GM23338 (cell line): ENCODE results near the gene CHMP3. TPM values are rescaled to one million over a fixed set of nuclear protein-coding genes. Genes with fewer than 3 reads are reported as not detected.

Experiments
- ATAC-seq: fragments of 200-7000 bp; cut with Tn5 transposase; 3 replicates; pipeline ENCODE4 v1.9.1; 2020
- DNase-seq: peaks from one replicate; pipeline ENCODE4 v3.0.0-alpha.2; 2015; ENCODE audit warnings: low spot score
- H2AFZ ChIP-seq: fragments of 200-600 bp; sonication (generic); 2 replicates; pipeline ENCODE4 v1.8.0; 2016; ENCODE audit warnings: antibody characterized with exemption, mild to moderate bottlenecking, moderate library complexity
- H3F3A ChIP-seq: fragments of 200-600 bp; sonication (generic); replicated peaks from 2 replicates; pipeline ENCODE4 v1.8.0; 2017; ENCODE audit warnings: antibody characterized with exemption, mixed run types, low read depth
- H3K27ac ChIP-seq: fragments of 200-600 bp; sonication (generic); 2 replicates; pipeline ENCODE4 v1.6.1; 2016; ENCODE audit warnings: low read depth
- H3K27me3 ChIP-seq: fragments of 200-600 bp; sonication (generic); 2 replicates; pipeline ENCODE4 v1.8.0; 2016; ENCODE audit warnings: mild to moderate bottlenecking, mixed run types, moderate library complexity; ENCODE audit not compliant: insufficient read depth
- H3K36me3 ChIP-seq: fragments of 200-600 bp; sonication (generic); 2 replicates; pipeline ENCODE4 v1.8.0; 2016; ENCODE audit warnings: mild to moderate bottlenecking; ENCODE audit not compliant: insufficient read depth
- H3K4me1 ChIP-seq: fragments of 200-600 bp; sonication (generic); 2 replicates; pipeline ENCODE4 v1.8.0; 2016; ENCODE audit warnings: mild to moderate bottlenecking, moderate library complexity; ENCODE audit not compliant: insufficient read depth
- H3K4me2 ChIP-seq: fragments of 200-600 bp; sonication (generic); 2 replicates; pipeline ENCODE4 v1.7.1; 2017; ENCODE audit warnings: mixed run types
- H3K4me3 ChIP-seq: fragments of 200-600 bp; sonication (generic); 2 replicates; pipeline ENCODE4 v1.6.1; 2016; ENCODE audit warnings: mixed run types
- H3K79me2 ChIP-seq: fragments of 200-600 bp; sonication (generic); replicated peaks from 2 replicates; pipeline ENCODE4 v1.8.0; 2017; ENCODE audit warnings: mild to moderate bottlenecking; ENCODE audit not compliant: insufficient read depth
- H3K9me2 ChIP-seq: fragments of 200-600 bp; sonication (generic); 2 replicates; pipeline ENCODE4 v1.8.0; 2017; ENCODE audit not compliant: insufficient read depth
- H4K20me1 ChIP-seq: fragments of 200-600 bp; sonication (generic); replicated peaks from 2 replicates; pipeline ENCODE4 v1.8.0; 2017; ENCODE audit warnings: mild to moderate bottlenecking; ENCODE audit not compliant: insufficient read depth
- H3K27ac Mint-ChIP-seq: 2 replicates; pipeline ENCODE4 v1.8.0; 2020; ENCODE audit warnings: inconsistent platforms, mild to moderate bottlenecking, moderate library complexity, mixed read lengths
- H3K27me3 Mint-ChIP-seq: 3 replicates; pipeline ENCODE4 v1.8.0; 2022; ENCODE audit warnings: low read depth, mild to moderate bottlenecking, moderate library complexity, mixed read lengths, inconsistent platforms; ENCODE audit not compliant: insufficient read depth, poor library complexity
- H3K36me3 Mint-ChIP-seq: 3 replicates; pipeline ENCODE4 v1.8.0; 2021; ENCODE audit warnings: low read depth, mild to moderate bottlenecking, inconsistent platforms, moderate library complexity, mixed read lengths
- H3K4me1 Mint-ChIP-seq: 3 replicates; pipeline ENCODE4 v1.8.0; 2020; ENCODE audit warnings: mild to moderate bottlenecking, inconsistent platforms, mixed read lengths
- H3K4me3 Mint-ChIP-seq: 3 replicates; pipeline ENCODE4 v1.8.0; 2021; ENCODE audit warnings: moderate library complexity, mild to moderate bottlenecking, inconsistent platforms, mixed read lengths
- H3K9me3 Mint-ChIP-seq: 3 replicates; pipeline ENCODE4 v1.8.0; 2020; ENCODE audit warnings: moderate library complexity, mild to moderate bottlenecking, inconsistent platforms, mixed read lengths
- CREB1 ChIP-seq: fragments of 250-450 bp; sonication (Bioruptor Pico); IDR thresholded peaks from 2 replicates; pipeline ENCODE4 v1.5.0; 2020; ENCODE audit warnings: low read depth, mild to moderate bottlenecking, moderate library complexity
- EZH2 ChIP-seq: fragments of 200-600 bp; sonication (generic); IDR thresholded peaks from one replicate; pipeline ENCODE4 v1.8.0; 2017; ENCODE audit warnings: antibody characterized with exemption, mild to moderate bottlenecking, low read depth; ENCODE audit not compliant: unreplicated experiment
- EZH2phosphoT487 ChIP-seq: fragments of 200-600 bp; sonication (generic); IDR thresholded peaks from one replicate; pipeline ENCODE4 v1.8.1; 2018; ENCODE audit warnings: antibody characterized with exemption; ENCODE audit not compliant: unreplicated experiment
- POLR2AphosphoS5 ChIP-seq: IDR thresholded peaks from 2 replicates; pipeline ENCODE4 v1.6.1; 2016; ENCODE audit warnings: antibody characterized with exemption, low read depth
- STAT1 ChIP-seq: IDR thresholded peaks from one replicate; pipeline ENCODE4 v1.6.1; 2016; ENCODE audit warnings: antibody characterized with exemption; ENCODE audit not compliant: unreplicated experiment
- ZNF114 ChIP-seq: fragments of 250-450 bp; sonication (Bioruptor Pico); IDR thresholded peaks from 2 replicates; pipeline ENCODE4 v1.5.0; 2020; ENCODE audit warnings: mild to moderate bottlenecking, moderate library complexity
- ZNF331 ChIP-seq: fragments of 250-450 bp; sonication (Bioruptor Pico); IDR thresholded peaks from 2 replicates; pipeline ENCODE4 v1.5.0; 2020; ENCODE audit warnings: low read depth, mild to moderate bottlenecking, moderate library complexity
- polyA plus RNA-seq: library from polyadenylated mRNA; unstranded; fragments of >200 nt; fragmentation: Nextera tagmentation; extraction: Ambion mirVana; gene quantifications from 2 replicates; pipeline ENCODE4 v1.2.1, GENCODE V29; 2016
- total RNA-seq: library from RNA; depleted of rRNA; stranded (reverse); fragments of >200 nt; shearing (Covaris generic); gene quantifications from 2 replicates; pipeline ENCODE4 v1.2.3, GENCODE V29; 2014
- TF ChIP-seq, protein P1 (sequence below): IDR thresholded peaks from 2 replicates; pipeline ENCODE4 v1.6.1; 2016; ENCODE audit warnings: antibody characterized with exemption
- TF ChIP-seq, protein P2 (sequence below): fragments of 250-450 bp; sonication (Bioruptor Pico); IDR thresholded peaks from 2 replicates; pipeline ENCODE4 v1.5.0; 2020; ENCODE audit warnings: mild to moderate bottlenecking, moderate library complexity

The CHMP3 gene
- total and polyA plus RNA-seq, 2 experiments from 2014 or later, result 15.5 to 15.6 TPM

DNA sequence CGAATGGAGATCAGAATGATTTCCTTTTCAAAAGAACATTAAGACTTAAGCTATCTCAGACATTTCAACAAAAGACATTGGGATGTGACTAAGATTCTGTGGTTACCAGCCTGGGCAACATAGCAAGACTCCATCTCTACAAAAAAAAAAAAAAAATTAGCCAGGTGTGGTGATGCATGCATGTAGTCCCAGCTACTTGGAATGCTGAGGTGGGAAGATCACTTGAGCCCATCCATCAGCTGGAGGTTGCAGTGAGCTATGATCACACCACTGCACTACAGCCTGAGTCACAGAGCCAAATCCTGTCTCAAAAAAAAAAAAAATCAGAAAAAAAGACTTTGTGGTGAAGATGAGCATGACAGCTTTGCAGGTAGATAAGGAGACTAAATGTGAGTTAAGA, 47.6 kb upstream of the CHMP3 start:
- ATAC-seq (no peak), DNase-seq (no peak)
- Mint-ChIP-seq H3K36me3 (0 out of 3 replicates have a peak, but pooled peaks cover 5% of the 10 kb centered on the region), H3K27me3 (no peaks in the 10 kb centered on the region), H3K4me1 (no peaks in the 10 kb centered on the region), H3K9me3 (no peaks in the 10 kb centered on the region), H3K4me3 (no peak overlapping the region), H3K27ac (no peak overlapping the region)
- Histone ChIP-seq H2AFZ (no peak overlapping the region), H3K9me2 (no peaks in the 10 kb centered on the region), H3K36me3 (no peaks in the 10 kb centered on the region), H3K27me3 (no peaks in the 10 kb centered on the region), H3K4me3 (no peak overlapping the region), H3K4me2 (no peak overlapping the region), H4K20me1 (no peaks in the 10 kb centered on the region), H3K27ac (no peak overlapping the region), H3F3A (no peaks in the 10 kb centered on the region), H3K4me1 (no peaks in the 10 kb centered on the region), H3K79me2 (no peaks in the 10 kb centered on the region)
- TF ChIP-seq EZH2 (no peak), CREB1 (CRISPR knock-in tag) (no peak), EZH2phosphoT487 (no peak)
- TF ChIP-seq, protein P1, sequence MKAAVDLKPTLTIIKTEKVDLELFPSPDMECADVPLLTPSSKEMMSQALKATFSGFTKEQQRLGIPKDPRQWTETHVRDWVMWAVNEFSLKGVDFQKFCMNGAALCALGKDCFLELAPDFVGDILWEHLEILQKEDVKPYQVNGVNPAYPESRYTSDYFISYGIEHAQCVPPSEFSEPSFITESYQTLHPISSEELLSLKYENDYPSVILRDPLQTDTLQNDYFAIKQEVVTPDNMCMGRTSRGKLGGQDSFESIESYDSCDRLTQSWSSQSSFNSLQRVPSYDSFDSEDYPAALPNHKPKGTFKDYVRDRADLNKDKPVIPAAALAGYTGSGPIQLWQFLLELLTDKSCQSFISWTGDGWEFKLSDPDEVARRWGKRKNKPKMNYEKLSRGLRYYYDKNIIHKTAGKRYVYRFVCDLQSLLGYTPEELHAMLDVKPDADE, result no peak

DNA sequence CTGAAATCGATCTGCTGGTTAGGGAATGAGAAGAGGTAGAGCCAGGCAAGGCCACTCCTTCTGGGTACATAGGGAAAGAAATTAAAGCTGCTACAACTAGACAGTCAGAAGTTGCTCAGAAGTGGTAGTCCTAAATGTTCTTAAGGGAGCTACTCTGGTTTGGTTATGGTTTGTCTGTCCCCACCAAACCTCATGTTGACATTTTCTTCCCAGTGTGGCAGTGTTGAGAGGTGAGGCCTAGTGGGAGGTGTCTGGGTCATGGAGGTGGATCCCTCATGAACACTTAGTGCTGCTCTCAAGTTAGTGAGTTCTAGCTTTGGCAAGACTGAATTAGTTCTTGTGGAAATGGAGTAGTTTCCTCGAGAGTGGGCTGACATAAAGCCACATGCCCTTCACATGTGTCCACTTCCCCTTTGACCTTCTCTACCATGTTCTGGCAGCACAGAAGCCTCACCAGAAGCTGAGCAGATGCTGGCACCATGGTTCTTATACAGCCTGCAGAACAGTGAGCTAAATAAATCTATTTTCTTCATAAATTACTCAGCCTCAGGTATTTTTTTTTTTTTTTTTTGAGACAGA, 45.7 kb upstream of the CHMP3 start:
- Mint-ChIP-seq H3K4me1 (no peaks in the 10 kb centered on the region), H3K27me3 (no peaks in the 10 kb centered on the region), H3K27ac (no peak overlapping the region), H3K9me3 (no peaks in the 10 kb centered on the region), H3K36me3 (0 out of 3 replicates have a peak, but pooled peaks cover 3% of the 10 kb centered on the region), H3K4me3 (no peak overlapping the region)
- H3K27me3 ChIP-seq, result no peaks in the 10 kb centered on the region
- no peak for TF ChIP-seq POLR2AphosphoS5
- no peak for TF ChIP-seq STAT1
- TF ChIP-seq ZNF331 (CRISPR knock-in tag), result no peak
- no peak for TF ChIP-seq EZH2
- no peak for TF ChIP-seq ZNF114
- TF ChIP-seq EZH2phosphoT487, result no peak
- H3K36me3 ChIP-seq, result no peaks in the 10 kb centered on the region
- no peaks in the 10 kb centered on the region for H3K4me1 ChIP-seq
- no peak overlapping the region for H2AFZ ChIP-seq
- DNase-seq (no peak), ATAC-seq (no peak)
- H4K20me1 ChIP-seq, result no peaks in the 10 kb centered on the region
- no peak overlapping the region for H3K4me3 ChIP-seq
- no peaks in the 10 kb centered on the region for H3K79me2 ChIP-seq
- no peaks in the 10 kb centered on the region for H3K9me2 ChIP-seq
- H3K27ac ChIP-seq, result no peak overlapping the region
- H3K4me2 ChIP-seq, result no peak overlapping the region
- no peaks in the 10 kb centered on the region for H3F3A ChIP-seq

DNA sequence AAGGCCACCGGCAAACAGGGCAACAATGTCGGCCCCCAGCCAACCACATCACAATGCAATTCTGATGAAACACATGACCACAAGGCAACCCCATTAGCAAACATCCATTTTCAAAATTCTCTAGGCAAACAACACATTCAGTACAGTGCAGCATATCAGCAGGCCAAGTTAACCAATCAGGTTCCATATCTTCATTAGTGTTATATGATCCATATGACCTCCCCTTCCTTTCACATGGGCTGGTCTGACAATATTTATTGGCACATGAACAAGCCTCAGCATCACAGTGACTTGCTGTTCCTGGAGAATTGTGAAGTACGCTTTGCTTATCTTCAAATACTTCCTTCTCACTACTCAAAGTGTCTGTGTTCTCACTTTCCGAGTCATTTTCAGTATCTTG, 40.7 kb upstream of the CHMP3 start:
- no peaks in the 10 kb centered on the region for H3K27me3 Mint-ChIP-seq
- H3K27ac Mint-ChIP-seq, result no peak overlapping the region
- Histone ChIP-seq H3K79me2 (no peaks in the 10 kb centered on the region), H3K36me3 (no peaks in the 10 kb centered on the region), H4K20me1 (no peaks in the 10 kb centered on the region), H3K9me2 (no peaks in the 10 kb centered on the region), H3K27ac (no peak overlapping the region), H3F3A (no peaks in the 10 kb centered on the region), H2AFZ (no peak overlapping the region), H3K27me3 (no peaks in the 10 kb centered on the region), H3K4me2 (no peak overlapping the region), H3K4me1 (no peaks in the 10 kb centered on the region), H3K4me3 (no peak overlapping the region)
- no peaks in the 10 kb centered on the region for H3K4me1 Mint-ChIP-seq
- ATAC-seq (no peak), DNase-seq (no peak)
- no peaks in the 10 kb centered on the region for H3K36me3 Mint-ChIP-seq
- no peak overlapping the region for H3K4me3 Mint-ChIP-seq
- no peaks in the 10 kb centered on the region for H3K9me3 Mint-ChIP-seq
- TF ChIP-seq, protein P2, sequence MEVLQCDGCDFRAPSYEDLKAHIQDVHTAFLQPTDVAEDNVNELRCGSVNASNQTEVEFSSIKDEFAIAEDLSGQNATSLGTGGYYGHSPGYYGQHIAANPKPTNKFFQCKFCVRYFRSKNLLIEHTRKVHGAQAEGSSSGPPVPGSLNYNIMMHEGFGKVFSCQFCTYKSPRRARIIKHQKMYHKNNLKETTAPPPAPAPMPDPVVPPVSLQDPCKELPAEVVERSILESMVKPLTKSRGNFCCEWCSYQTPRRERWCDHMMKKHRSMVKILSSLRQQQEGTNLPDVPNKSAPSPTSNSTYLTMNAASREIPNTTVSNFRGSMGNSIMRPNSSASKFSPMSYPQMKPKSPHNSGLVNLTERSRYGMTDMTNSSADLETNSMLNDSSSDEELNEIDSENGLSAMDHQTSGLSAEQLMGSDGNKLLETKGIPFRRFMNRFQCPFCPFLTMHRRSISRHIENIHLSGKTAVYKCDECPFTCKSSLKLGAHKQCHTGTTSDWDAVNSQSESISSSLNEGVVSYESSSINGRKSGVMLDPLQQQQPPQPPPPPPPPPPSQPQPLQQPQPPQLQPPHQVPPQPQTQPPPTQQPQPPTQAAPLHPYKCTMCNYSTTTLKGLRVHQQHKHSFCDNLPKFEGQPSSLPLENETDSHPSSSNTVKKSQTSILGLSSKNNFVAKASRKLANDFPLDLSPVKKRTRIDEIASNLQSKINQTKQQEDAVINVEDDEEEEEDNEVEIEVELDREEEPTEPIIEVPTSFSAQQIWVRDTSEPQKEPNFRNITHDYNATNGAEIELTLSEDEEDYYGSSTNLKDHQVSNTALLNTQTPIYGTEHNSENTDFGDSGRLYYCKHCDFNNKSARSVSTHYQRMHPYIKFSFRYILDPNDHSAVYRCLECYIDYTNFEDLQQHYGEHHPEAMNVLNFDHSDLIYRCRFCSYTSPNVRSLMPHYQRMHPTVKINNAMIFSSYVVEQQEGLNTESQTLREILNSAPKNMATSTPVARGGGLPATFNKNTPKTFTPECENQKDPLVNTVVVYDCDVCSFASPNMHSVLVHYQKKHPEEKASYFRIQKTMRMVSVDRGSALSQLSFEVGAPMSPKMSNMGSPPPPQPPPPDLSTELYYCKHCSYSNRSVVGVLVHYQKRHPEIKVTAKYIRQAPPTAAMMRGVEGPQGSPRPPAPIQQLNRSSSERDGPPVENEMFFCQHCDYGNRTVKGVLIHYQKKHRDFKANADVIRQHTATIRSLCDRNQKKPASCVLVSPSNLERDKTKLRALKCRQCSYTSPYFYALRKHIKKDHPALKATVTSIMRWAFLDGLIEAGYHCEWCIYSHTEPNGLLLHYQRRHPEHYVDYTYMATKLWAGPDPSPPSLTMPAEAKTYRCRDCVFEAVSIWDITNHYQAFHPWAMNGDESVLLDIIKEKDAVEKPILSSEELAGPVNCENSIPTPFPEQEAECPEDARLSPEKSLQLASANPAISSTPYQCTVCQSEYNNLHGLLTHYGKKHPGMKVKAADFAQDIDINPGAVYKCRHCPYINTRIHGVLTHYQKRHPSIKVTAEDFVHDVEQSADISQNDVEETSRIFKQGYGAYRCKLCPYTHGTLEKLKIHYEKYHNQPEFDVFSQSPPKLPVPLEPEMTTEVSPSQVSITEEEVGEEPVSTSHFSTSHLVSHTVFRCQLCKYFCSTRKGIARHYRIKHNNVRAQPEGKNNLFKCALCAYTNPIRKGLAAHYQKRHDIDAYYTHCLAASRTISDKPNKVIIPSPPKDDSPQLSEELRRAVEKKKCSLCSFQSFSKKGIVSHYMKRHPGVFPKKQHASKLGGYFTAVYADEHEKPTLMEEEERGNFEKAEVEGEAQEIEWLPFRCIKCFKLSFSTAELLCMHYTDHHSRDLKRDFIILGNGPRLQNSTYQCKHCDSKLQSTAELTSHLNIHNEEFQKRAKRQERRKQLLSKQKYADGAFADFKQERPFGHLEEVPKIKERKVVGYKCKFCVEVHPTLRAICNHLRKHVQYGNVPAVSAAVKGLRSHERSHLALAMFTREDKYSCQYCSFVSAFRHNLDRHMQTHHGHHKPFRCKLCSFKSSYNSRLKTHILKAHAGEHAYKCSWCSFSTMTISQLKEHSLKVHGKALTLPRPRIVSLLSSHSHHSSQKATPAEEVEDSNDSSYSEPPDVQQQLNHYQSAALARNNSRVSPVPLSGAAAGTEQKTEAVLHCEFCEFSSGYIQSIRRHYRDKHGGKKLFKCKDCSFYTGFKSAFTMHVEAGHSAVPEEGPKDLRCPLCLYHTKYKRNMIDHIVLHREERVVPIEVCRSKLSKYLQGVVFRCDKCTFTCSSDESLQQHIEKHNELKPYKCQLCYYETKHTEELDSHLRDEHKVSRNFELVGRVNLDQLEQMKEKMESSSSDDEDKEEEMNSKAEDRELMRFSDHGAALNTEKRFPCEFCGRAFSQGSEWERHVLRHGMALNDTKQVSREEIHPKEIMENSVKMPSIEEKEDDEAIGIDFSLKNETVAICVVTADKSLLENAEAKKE (CRISPR knock-in tag), result no peak
- TF ChIP-seq, protein P1, result no peak
